WI38 (cell line): ENCODE results near the gene MMAB.
A peak's percentile ranks its signal among the peaks of the same experiment; 100 is the strongest.

Source experiments
- H3K4me3 ChIP-seq: 2 replicates; pipeline ENCODE4 v1.5.1; 2011; ENCODE audit warnings: low read depth, mild to moderate bottlenecking, control low read depth, low read length
- CTCF ChIP-seq: IDR thresholded peaks from 2 replicates; pipeline ENCODE4 v1.5.1; 2012; ENCODE audit warnings: low read depth, mild to moderate bottlenecking, control low read depth, low read length

MMAB gene

GRCh38 chr12:109523504-109523903 lies 49.8 kb downstream of the MMAB start:
- no peak for TF ChIP-seq CTCF

DNA sequence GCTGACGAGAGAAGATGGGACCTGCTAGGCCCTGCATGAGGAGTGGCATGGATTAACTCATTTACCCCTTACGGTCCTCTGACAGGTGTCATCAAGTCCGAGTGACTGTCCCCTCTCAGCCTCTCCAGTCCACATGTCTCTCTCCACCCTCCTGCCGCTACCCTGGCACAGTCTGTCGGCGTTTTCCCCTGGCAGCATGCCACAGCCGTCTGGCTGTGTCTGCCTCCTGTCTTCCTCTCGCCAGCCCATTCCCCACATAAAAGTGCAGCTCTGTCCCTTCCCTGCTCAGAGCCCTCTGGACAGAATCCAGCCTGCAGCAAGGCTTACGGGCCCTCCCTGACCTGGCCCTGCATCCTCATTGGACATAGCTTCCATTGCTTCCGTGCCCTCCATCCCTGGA lies 50.2 kb downstream of the MMAB start:
- no peak overlapping the region for H3K4me3 ChIP-seq
- TF ChIP-seq CTCF, result no peak

More at GRCh38 chr12:109523504-109523903, 49.8 kb downstream of the MMAB start:
- no peak overlapping the region for H3K4me3 ChIP-seq

- TF ChIP-seq CTCF, result no peak
- no peak overlapping the region for H3K4me3 ChIP-seq
These were observed 51.5 kb downstream of the MMAB start for GRCh38 chr12:109521831-109522230.

DNA sequence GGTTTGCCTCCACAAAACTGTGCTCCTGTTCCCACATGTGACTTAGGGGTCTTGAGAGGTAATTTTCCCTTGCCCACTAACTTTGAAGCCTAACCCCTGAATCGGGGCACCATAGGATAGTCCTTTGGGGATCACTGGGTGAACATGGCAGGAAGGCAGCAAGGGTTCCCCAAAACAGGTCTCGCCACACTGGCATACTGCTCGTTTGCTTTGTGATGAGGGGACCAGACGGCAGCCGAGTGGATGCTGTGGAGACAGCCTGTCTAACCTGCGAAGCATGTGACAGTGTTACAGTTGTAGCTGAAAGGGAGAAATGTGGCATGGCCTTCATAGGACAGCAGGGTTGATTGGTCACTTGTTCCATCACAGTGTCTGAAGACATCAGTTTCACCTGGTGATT lies 53.5 kb downstream of the MMAB start:
- no peak overlapping the region for H3K4me3 ChIP-seq
- TF ChIP-seq CTCF, result no peak

- no peak overlapping the region for H3K4me3 ChIP-seq
- peak; percentile 83 for TF ChIP-seq CTCF
These were observed 54.3 kb downstream of the MMAB start for GRCh38 chr12:109518820-109519665.

GRCh38 chr12:109517619-109518018 lies 55.7 kb downstream of the MMAB start:
- TF ChIP-seq CTCF, result no peak

DNA sequence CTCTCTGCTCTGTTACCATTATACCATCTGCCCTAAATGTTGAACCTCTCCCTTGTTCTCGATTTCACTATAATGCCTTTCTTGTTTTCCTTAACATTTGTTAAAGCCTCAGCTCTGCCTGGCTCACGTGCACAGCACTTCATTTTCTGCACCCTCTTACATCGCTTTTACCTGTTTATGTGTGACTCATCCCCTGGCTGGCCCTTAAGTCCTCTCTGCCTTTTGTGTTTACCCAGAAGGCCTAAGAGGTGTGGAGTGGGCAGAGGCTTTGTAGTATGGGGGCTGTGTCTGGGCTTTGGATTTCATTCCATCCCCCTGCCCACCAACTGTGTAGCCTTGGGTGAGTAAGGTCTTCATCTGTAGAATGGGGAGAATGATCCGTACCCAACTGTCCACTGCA lies 59.3 kb downstream of the MMAB start:
- no peak for TF ChIP-seq CTCF

More at GRCh38 chr12:109517619-109518018, 55.7 kb downstream of the MMAB start:
- H3K4me3 ChIP-seq, result no peak overlapping the region

More for the DNA sequence above, 59.3 kb downstream of the MMAB start:
- H3K4me3 ChIP-seq, result no peak overlapping the region
